ENCODE results near the gene SH3RF3.

GRCh38 chr2:109421642-109422041 lies 292.6 kb downstream of the SH3RF3 start:
- TF ChIP-seq, protein P1, sequence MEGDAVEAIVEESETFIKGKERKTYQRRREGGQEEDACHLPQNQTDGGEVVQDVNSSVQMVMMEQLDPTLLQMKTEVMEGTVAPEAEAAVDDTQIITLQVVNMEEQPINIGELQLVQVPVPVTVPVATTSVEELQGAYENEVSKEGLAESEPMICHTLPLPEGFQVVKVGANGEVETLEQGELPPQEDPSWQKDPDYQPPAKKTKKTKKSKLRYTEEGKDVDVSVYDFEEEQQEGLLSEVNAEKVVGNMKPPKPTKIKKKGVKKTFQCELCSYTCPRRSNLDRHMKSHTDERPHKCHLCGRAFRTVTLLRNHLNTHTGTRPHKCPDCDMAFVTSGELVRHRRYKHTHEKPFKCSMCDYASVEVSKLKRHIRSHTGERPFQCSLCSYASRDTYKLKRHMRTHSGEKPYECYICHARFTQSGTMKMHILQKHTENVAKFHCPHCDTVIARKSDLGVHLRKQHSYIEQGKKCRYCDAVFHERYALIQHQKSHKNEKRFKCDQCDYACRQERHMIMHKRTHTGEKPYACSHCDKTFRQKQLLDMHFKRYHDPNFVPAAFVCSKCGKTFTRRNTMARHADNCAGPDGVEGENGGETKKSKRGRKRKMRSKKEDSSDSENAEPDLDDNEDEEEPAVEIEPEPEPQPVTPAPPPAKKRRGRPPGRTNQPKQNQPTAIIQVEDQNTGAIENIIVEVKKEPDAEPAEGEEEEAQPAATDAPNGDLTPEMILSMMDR (IDR thresholded peaks at IDR 0.05), result no peak
- no peak for TF ChIP-seq POLR2A (IDR thresholded peaks at IDR 0.05)
